Smooth muscle cell (in vitro differentiated cells): Measurements from ENCODE around the gene TSHR. TPM values are rescaled to one million over a fixed set of nuclear protein-coding genes. Genes with fewer than 3 reads are reported as not detected.

Source experiments
- DNase-seq: peaks from one replicate; lab custom pipeline; 2025; ENCODE audit not compliant: unreplicated experiment; lab: John Stamatoyannopoulos, UW
- H2AFZ ChIP-seq: fragments of 200-600 bp; sonication (generic); 2 replicates; pipeline ENCODE4 v1.6.0; 2016; ENCODE audit warnings: antibody characterized with exemption, low read depth, mild to moderate bottlenecking
- H3F3A ChIP-seq: fragments of 200-600 bp; sonication (generic); 2 replicates; pipeline ENCODE4 v1.6.0; 2017; ENCODE audit warnings: antibody characterized with exemption, low read depth
- H3K27ac ChIP-seq: fragments of 200-600 bp; sonication (generic); 2 replicates; pipeline ENCODE4 v1.5.1; 2016; ENCODE audit warnings: low read depth, mild to moderate bottlenecking
- H3K27me3 ChIP-seq: fragments of 200-600 bp; sonication (generic); 2 replicates; pipeline ENCODE4 v1.6.1; 2016; ENCODE audit warnings: low read depth, mild to moderate bottlenecking
- H3K36me3 ChIP-seq: fragments of 200-600 bp; sonication (generic); 2 replicates; pipeline ENCODE4 v1.5.1; 2016; ENCODE audit warnings: low read depth
- H3K4me1 ChIP-seq: fragments of 200-600 bp; sonication (generic); 2 replicates; pipeline ENCODE4 v1.5.1; 2016; ENCODE audit warnings: low read depth
- H3K4me2 ChIP-seq: fragments of 200-600 bp; sonication (generic); 2 replicates; pipeline ENCODE4 v1.6.0; 2016; ENCODE audit warnings: mild to moderate bottlenecking
- H3K4me3 ChIP-seq: fragments of 200-600 bp; sonication (generic); 2 replicates; pipeline ENCODE4 v1.5.1; 2016; ENCODE audit warnings: mild to moderate bottlenecking
- H3K79me2 ChIP-seq: fragments of 200-600 bp; sonication (generic); 2 replicates; pipeline ENCODE4 v1.6.0; 2016; ENCODE audit warnings: low read depth, mild to moderate bottlenecking
- H3K9ac ChIP-seq: fragments of 200-600 bp; sonication (generic); 2 replicates; pipeline ENCODE4 v1.6.0; 2016; ENCODE audit warnings: low read depth
- H3K9me3 ChIP-seq: fragments of 200-600 bp; sonication (generic); replicated peaks from 2 replicates; pipeline ENCODE4 v1.5.1; 2016; ENCODE audit warnings: low read depth
- H4K20me1 ChIP-seq: fragments of 200-600 bp; sonication (generic); 2 replicates; pipeline ENCODE4 v1.6.0; 2016; ENCODE audit warnings: low read depth
- WGBS: methylation state at CpG from one replicate; pipeline ENCODE4 v1.1.7; 2016; ENCODE audit warnings: low lambda C conversion rate; 5-methylcytosine and 5-hydroxymethylcytosine counted together
- polyA plus RNA-seq: library from polyadenylated mRNA; unstranded; fragments of >200 nt; fragmentation: Nextera tagmentation; extraction: Ambion mirVana; gene quantifications from 2 replicates; pipeline ENCODE4 v1.2.1, GENCODE V29; 2016
- total RNA-seq: library from RNA; depleted of rRNA; stranded (reverse); fragments of >200 nt; gene quantifications from 2 replicates; pipeline ENCODE4 v1.2.3, GENCODE V29; 2014
- TF ChIP-seq, protein P1 (sequence below): fragments of 200-600 bp; sonication (generic); IDR thresholded peaks from 2 replicates; pipeline ENCODE4 v1.5.1; 2017; ENCODE audit warnings: borderline replicate concordance, mild to moderate bottlenecking, antibody characterized with exemption; ENCODE audit not compliant: insufficient read depth, poor library complexity, severe bottlenecking

Gene TSHR
- total and polyA plus RNA-seq, 2 experiments from 2014 or later, result not detected

GRCh38 chr14:80927083-80927989, 28.1 kb upstream of the TSHR start:
- H3K27me3 ChIP-seq, result no peaks in the 10 kb centered on the region
- H3K9ac ChIP-seq, result no peak overlapping the region
- H3K4me3 ChIP-seq, result no peak overlapping the region
- H3K4me1 ChIP-seq, result no peaks in the 10 kb centered on the region
- H3F3A ChIP-seq, result no peaks in the 10 kb centered on the region
- H3K79me2 ChIP-seq, result no peaks in the 10 kb centered on the region
- no peak overlapping the region for H2AFZ ChIP-seq
- H3K9me3 ChIP-seq, result no peaks in the 10 kb centered on the region
- DNase-seq, result no peak
- H3K36me3 ChIP-seq, result no peaks in the 10 kb centered on the region
- TF ChIP-seq, protein P1, sequence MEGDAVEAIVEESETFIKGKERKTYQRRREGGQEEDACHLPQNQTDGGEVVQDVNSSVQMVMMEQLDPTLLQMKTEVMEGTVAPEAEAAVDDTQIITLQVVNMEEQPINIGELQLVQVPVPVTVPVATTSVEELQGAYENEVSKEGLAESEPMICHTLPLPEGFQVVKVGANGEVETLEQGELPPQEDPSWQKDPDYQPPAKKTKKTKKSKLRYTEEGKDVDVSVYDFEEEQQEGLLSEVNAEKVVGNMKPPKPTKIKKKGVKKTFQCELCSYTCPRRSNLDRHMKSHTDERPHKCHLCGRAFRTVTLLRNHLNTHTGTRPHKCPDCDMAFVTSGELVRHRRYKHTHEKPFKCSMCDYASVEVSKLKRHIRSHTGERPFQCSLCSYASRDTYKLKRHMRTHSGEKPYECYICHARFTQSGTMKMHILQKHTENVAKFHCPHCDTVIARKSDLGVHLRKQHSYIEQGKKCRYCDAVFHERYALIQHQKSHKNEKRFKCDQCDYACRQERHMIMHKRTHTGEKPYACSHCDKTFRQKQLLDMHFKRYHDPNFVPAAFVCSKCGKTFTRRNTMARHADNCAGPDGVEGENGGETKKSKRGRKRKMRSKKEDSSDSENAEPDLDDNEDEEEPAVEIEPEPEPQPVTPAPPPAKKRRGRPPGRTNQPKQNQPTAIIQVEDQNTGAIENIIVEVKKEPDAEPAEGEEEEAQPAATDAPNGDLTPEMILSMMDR, result no peak
- H4K20me1 ChIP-seq, result no peaks in the 10 kb centered on the region
- H3K27ac ChIP-seq, result no peak overlapping the region
- WGBS, result 93% methylated on average over 8 of the region's 8 CpGs
- H3K4me2 ChIP-seq, result no peak overlapping the region

- Histone ChIP-seq H4K20me1 (no peaks in the 10 kb centered on the region), H3K9ac (no peak overlapping the region), H3K4me2 (no peak overlapping the region), H3K36me3 (no peaks in the 10 kb centered on the region), H3K27me3 (no peaks in the 10 kb centered on the region), H3K4me1 (no peaks in the 10 kb centered on the region), H2AFZ (no peak overlapping the region), H3K27ac (no peak overlapping the region), H3K9me3 (no peaks in the 10 kb centered on the region), H3F3A (no peaks in the 10 kb centered on the region), H3K4me3 (no peak overlapping the region), H3K79me2 (no peaks in the 10 kb centered on the region)
- 87% methylated on average over 5 of the region's 5 CpGs for WGBS
- no peak for DNase-seq
- TF ChIP-seq, protein P1, result no peak
Measured at GRCh38 chr14:80930095-80930494, 25.3 kb upstream of the TSHR start.

DNA sequence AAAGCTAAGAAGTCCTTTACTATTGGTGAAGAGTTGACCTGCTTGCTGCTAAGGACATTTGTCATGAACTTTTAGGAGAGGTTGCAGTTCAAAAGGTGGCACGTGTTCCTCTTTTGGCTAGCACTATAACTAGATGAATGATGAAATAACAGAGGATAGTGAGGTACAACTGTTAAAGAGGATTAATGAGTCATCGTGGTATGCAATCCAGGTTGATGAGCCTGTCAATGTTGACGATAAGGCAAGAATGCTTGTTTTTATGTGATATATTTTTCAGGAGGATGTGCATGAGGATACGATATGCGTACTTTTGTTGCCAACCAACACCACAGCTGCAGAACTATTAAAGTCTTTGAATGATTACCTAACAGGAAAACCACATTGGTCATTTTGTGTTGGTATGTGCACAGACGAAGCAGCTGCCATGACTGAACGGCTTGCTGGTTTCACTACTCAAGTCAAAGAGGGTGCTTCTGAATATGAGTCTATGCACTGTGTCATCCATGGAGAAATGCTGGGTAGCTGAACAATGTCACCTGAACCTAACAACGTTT, 24.5 kb upstream of the TSHR start:
- Histone ChIP-seq H3K36me3 (no peaks in the 10 kb centered on the region), H3K27me3 (no peaks in the 10 kb centered on the region), H3K4me3 (no peak overlapping the region), H3F3A (no peaks in the 10 kb centered on the region), H3K9ac (no peak overlapping the region), H3K79me2 (no peaks in the 10 kb centered on the region), H4K20me1 (no peaks in the 10 kb centered on the region), H3K4me2 (no peak overlapping the region), H3K9me3 (no peaks in the 10 kb centered on the region), H3K27ac (no peak overlapping the region), H2AFZ (no peak overlapping the region), H3K4me1 (no peaks in the 10 kb centered on the region)
- TF ChIP-seq, protein P1, result no peak
- no peak for DNase-seq
- WGBS, result 71% methylated on average over 8 of the region's 8 CpGs

GRCh38 chr14:80933282-80933681, 22.1 kb upstream of the TSHR start:
- DNase-seq, result no peak

More at GRCh38 chr14:80933282-80933681, 22.1 kb upstream of the TSHR start:
- no peak overlapping the region for H3K9ac ChIP-seq
- H4K20me1 ChIP-seq, result no peaks in the 10 kb centered on the region
- no peak overlapping the region for H3K27ac ChIP-seq
- H3K4me1 ChIP-seq, result no peaks in the 10 kb centered on the region
- no peak overlapping the region for H2AFZ ChIP-seq
- H3K79me2 ChIP-seq, result no peaks in the 10 kb centered on the region
- TF ChIP-seq, protein P1, result no peak
- H3K4me3 ChIP-seq, result no peak overlapping the region
- H3K27me3 ChIP-seq, result no peaks in the 10 kb centered on the region
- H3F3A ChIP-seq, result no peaks in the 10 kb centered on the region
- no peak overlapping the region for H3K4me2 ChIP-seq
- H3K9me3 ChIP-seq, result no peaks in the 10 kb centered on the region
- H3K36me3 ChIP-seq, result no peaks in the 10 kb centered on the region
